ENCODE measurements around the gene SGCA. TPM values are rescaled to one million over a fixed set of nuclear protein-coding genes. Genes with fewer than 3 reads are reported as not detected.

SGCA gene
- total RNA-seq, 1 experiment from 2014 or later, result not detected

DNA sequence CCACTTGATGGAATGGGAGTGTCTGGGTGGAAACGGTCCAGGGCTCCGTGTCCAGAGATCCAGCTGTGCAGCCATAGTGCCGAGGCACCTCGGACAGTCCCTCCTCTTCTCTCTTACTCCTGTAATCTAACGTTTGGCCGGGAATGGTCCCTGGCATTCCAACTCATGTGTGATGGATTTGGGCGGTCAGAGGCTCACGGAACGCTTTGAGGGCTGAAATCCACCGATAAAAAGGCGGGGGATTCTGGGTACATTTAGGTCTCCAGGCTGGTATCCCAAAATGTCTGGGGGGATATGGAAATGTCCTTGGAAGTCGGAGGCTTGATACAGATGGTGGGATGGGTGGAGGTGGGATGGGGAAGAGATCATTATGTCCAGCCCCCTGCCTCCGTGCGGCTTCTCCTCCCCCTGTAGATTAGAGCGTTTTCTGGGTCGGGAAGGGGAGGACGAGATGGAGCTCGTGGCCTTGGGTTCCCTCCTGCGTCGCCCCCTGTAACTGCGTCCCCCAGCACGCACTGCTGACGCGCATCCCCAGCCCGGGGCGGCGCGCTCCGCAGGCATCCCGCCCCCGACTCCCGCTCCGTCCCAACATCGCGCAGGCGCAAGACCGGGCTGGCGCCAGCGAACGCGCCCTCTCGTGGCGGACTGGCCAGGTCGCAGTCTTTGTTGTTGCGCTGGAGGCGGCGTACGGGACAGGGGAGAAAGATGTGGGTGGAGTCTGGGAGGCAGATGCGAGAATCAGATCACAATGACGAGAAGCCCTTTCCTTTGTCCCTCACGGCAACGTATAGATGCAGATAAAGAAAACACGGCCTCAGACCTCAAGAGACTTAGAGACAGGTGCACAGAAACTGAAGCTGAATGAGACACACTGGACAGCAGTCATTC is 4.5 kb upstream of the SGCA start:
- no peaks in the 10 kb centered on the region for H3K9me3 ChIP-seq (ENCODE audit: low read length)
- ChIA-PET CTCF (interaction anchor here (0.6 to 1.2 kb wide), 2 partner anchors 9 kb away, joined by 3 to 7 read pairs; no protein-coding TSS in a partner anchor), POLR2A (ENCODE audit: unreplicated experiment) (no interaction called here)
- H3F3A ChIP-seq (ENCODE audit: low read length, unreplicated experiment), result no peaks in the 10 kb centered on the region
- intact Hi-C loops (cut with micrococcal nuclease), result loop anchor here (1.0 to 2.0 kb wide), 4 partner anchors 9 to 67 kb away; no protein-coding TSS in a partner anchor
- peak overlapping the region; percentile 70 for H3K4me3 ChIP-seq (ENCODE audit: low read length)
- no peaks in the 10 kb centered on the region for H3K9me2 ChIP-seq (replicated peaks; ENCODE audit: low read length)
- DNase-seq, result peak; percentile 95
- H3K36me3 ChIP-seq (ENCODE audit: low read depth, low read length), result no peaks in the 10 kb centered on the region
- no peaks in the 10 kb centered on the region for H4K20me1 ChIP-seq (ENCODE audit: low read length)
- TF ChIP-seq EZH2 (IDR thresholded peaks at IDR 0.05; ENCODE audit: low read length, unreplicated experiment), result no peak
- TF ChIP-seq CTCF (conservative IDR thresholded peaks at IDR 0.05; ENCODE audit: low read depth, low read length), result peak; percentile 95
- peak overlapping the region; percentile 86 for H3K4me2 ChIP-seq (ENCODE audit: low read length)
- H2AFZ ChIP-seq (ENCODE audit: low read length), result peak overlapping the region; percentile 90
- peaks cover 11% of the 10 kb centered on the region for H3K4me1 ChIP-seq (ENCODE audit: insufficient read depth, low read length)
- peak overlapping the region; percentile 56 for H3K9ac ChIP-seq (ENCODE audit: low read length)
- H3K27me3 ChIP-seq (ENCODE audit: low read length), result no peaks in the 10 kb centered on the region
- TSS peak; percentile 93 for BruUV-seq (replicated peaks)
- no peaks in the 10 kb centered on the region for H3K79me2 ChIP-seq (ENCODE audit: low read length)
- H3K27ac ChIP-seq (ENCODE audit: low read length), result no peak overlapping the region
- ATAC-seq, result peak; percentile 98

DNA sequence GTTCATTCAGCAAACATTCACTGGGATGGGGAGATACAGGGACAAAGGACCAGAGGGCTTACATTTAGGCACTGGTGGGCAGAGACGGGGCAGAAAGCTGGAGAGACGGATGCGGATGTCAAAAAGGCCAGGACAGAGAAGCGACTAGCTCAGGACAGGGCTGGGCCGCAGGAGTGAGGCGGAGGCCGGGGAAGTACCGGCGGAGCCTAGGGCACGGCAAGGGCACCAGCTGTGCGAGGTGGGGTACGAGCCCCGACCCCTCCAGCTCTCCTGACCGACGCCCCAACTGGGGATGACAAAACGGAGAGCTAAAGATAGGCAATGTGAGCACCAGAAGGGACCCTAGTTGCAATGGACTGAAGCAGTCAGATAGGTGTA is 3.9 kb upstream of the SGCA start:
- Histone ChIP-seq H3K4me1 (ENCODE audit: insufficient read depth, low read length) (peaks cover 11% of the 10 kb centered on the region), H3K79me2 (ENCODE audit: low read length) (no peaks in the 10 kb centered on the region), H3K4me2 (ENCODE audit: low read length) (peak overlapping the region; percentile 86), H3F3A (ENCODE audit: low read length, unreplicated experiment) (no peaks in the 10 kb centered on the region), H3K36me3 (ENCODE audit: low read depth, low read length) (no peaks in the 10 kb centered on the region), H3K9me3 (ENCODE audit: low read length) (no peaks in the 10 kb centered on the region), H2AFZ (ENCODE audit: low read length) (peak overlapping the region; percentile 90), H3K27ac (ENCODE audit: low read length) (no peak overlapping the region), H3K27me3 (ENCODE audit: low read length) (no peaks in the 10 kb centered on the region), H3K9me2 (replicated peaks; ENCODE audit: low read length) (no peaks in the 10 kb centered on the region), H3K9ac (ENCODE audit: low read length) (no peak overlapping the region), H3K4me3 (ENCODE audit: low read length) (peak overlapping the region; percentile 70), H4K20me1 (ENCODE audit: low read length) (no peaks in the 10 kb centered on the region)
- no TSS peak for BruUV-seq (replicated peaks)
- ChIA-PET POLR2A (ENCODE audit: unreplicated experiment) (no interaction called here), CTCF (interaction anchor here (0.6 kb wide), 1 partner anchor 9 kb away, joined by 3 read pairs; no protein-coding TSS in a partner anchor)
- intact Hi-C loops (cut with micrococcal nuclease), result loop anchor here (1.0 to 2.0 kb wide), 4 partner anchors 10 to 68 kb away; no protein-coding TSS in a partner anchor
- ATAC-seq, result no peak
- no peak for DNase-seq
- TF ChIP-seq CTCF (conservative IDR thresholded peaks at IDR 0.05; ENCODE audit: low read depth, low read length) (no peak), EZH2phosphoT487 (IDR thresholded peaks at IDR 0.05; ENCODE audit: borderline replicate concordance, low read length) (no peak), EZH2 (IDR thresholded peaks at IDR 0.05; ENCODE audit: low read length, unreplicated experiment) (no peak)
